PFSK-1 (cell line): ENCODE data around the gene ERBB4.

Experiments used
- FOXP2 ChIP-seq: optimal IDR thresholded peaks from 2 replicates; pipeline ENCODE3; 2011; ENCODE audit warnings: borderline replicate concordance, control low read depth, inconsistent platforms; ENCODE audit not compliant: insufficient read depth; ENCODE audit errors: extremely low read length, extremely low read depth
- POLR2AphosphoS5 ChIP-seq: IDR thresholded peaks from 2 replicates; pipeline ENCODE4 v1.6.1; 2012; ENCODE audit warnings: low read depth, mild to moderate bottlenecking, control low read depth, low read length, moderate library complexity
- REST ChIP-seq, 2 experiments: IDR thresholded peaks; 2 replicates each; pipeline versions ENCODE4 v1.6.1 to v1.8.0; 2011 to 2012; ENCODE audit warnings: low read depth in 2 of 2, low read length in 2 of 2, control low read depth in 1 of 2, inconsistent platforms in 1 of 2, mild to moderate bottlenecking in 1 of 2, moderate library complexity in 1 of 2; ENCODE audit not compliant: insufficient read depth in 1 of 2
- SIN3A ChIP-seq: IDR thresholded peaks from 2 replicates; pipeline ENCODE4 v1.6.1; 2012; ENCODE audit warnings: mild to moderate bottlenecking, low read length, moderate library complexity, borderline replicate concordance; ENCODE audit not compliant: insufficient read depth
- TAF1 ChIP-seq: IDR thresholded peaks from 2 replicates; pipeline ENCODE4 v1.6.1; 2012; ENCODE audit warnings: low read length, control low read depth, borderline replicate concordance; ENCODE audit not compliant: insufficient read depth

GRCh38 chr2:211690736-211691135 is 847.9 kb downstream of the ERBB4 start:
- no peak for TF ChIP-seq POLR2AphosphoS5
- TF ChIP-seq REST (IDR thresholded peaks at IDR 0.05; ENCODE audit: insufficient read depth in 1 of 2, low read depth in 2 of 2, low read length in 2 of 2), result no peak
- no peak for TF ChIP-seq SIN3A
- TF ChIP-seq TAF1, result no peak
- no peak for TF ChIP-seq FOXP2
